K562 (cell line): ENCODE data around the gene ADORA2B. TPM values are rescaled to one million over a fixed set of nuclear protein-coding genes. Genes with fewer than 3 reads are reported as not detected.

Experiments used
- CREB1 ChIP-seq, 2 experiments: sonication (generic) in 1 of 2; formaldehyde crosslinking in 1 of 2; IDR thresholded peaks; 2 replicates each; pipeline versions ENCODE4 v1.6.1 to v1.8.0; 2012 to 2022; ENCODE audit warnings: inconsistent platforms in 1 of 2, mild to moderate bottlenecking in 1 of 2, missing genetic modification reagents in 1 of 2, moderate library complexity in 1 of 2
- ERF ChIP-seq: fragments of 450-650 bp; formaldehyde crosslinking; IDR thresholded peaks from 2 replicates; pipeline ENCODE4 v1.4.0; 2020; ENCODE audit warnings: mild to moderate bottlenecking, mixed read lengths
- ESRRA ChIP-seq: fragments of 450-650 bp; IDR thresholded peaks from 2 replicates; pipeline ENCODE4 v1.6.1; 2014; ENCODE audit warnings: low read depth, mild to moderate bottlenecking, moderate library complexity, borderline replicate concordance
- FOXJ2 ChIP-seq: fragments of 200-800 bp; sonication (Bioruptor generic); IDR thresholded peaks from 2 replicates; pipeline ENCODE4 v1.6.1; 2016; ENCODE audit warnings: missing genetic modification characterization, missing compliant biosample characterization
- MAZ ChIP-seq, 2 experiments: fragments of 450-650 bp in 1 of 2; sonication (generic) in 1 of 2; formaldehyde crosslinking; IDR thresholded peaks in 1 of 2; conservative IDR thresholded peaks in 1 of 2; 2 replicates each; pipeline versions ENCODE4 v1.4.0 to v1.5.0; 2020; ENCODE audit warnings: mild to moderate bottlenecking in 1 of 2, missing genetic modification reagents in 1 of 2
- NR3C1 ChIP-seq: sonication (generic); formaldehyde crosslinking; IDR thresholded peaks from 2 replicates; pipeline ENCODE4 v1.8.1; 2022; ENCODE audit warnings: missing genetic modification reagents
- POLR2AphosphoS2 ChIP-seq: IDR thresholded peaks from 2 replicates; pipeline ENCODE4 v1.6.1; 2012; ENCODE audit warnings: low read length, improper control_type of control experiment
- POLR2AphosphoS5 ChIP-seq: IDR thresholded peaks from 2 replicates; pipeline ENCODE4 v1.6.1; 2011; ENCODE audit warnings: mild to moderate bottlenecking, low read depth, low read length, moderate library complexity; ENCODE audit not compliant: control insufficient read depth, insufficient read depth
- RBM17 ChIP-seq: fragments of 200-400 bp; formaldehyde crosslinking; IDR thresholded peaks from 2 replicates; pipeline ENCODE4 v1.6.1; 2017; ENCODE audit warnings: low read depth, mild to moderate bottlenecking, low read length, borderline replicate concordance
- SAP30 ChIP-seq: fragments of 200-600 bp; sonication (generic); IDR thresholded peaks from 2 replicates; pipeline ENCODE4 v1.6.1; 2012; ENCODE audit warnings: borderline replicate concordance, low read depth, mild to moderate bottlenecking, moderate library complexity, low read length, control low read depth, inconsistent platforms; ENCODE audit not compliant: insufficient read depth, poor library complexity, severe bottlenecking
- TCFL5 ChIP-seq: fragments of 250-450 bp; sonication (Bioruptor Pico); conservative IDR thresholded peaks from 2 replicates; pipeline ENCODE4 v1.6.1; 2021; ENCODE audit warnings: mild to moderate bottlenecking, moderate library complexity, matching md5 sums
- ZC3H11A ChIP-seq: IDR thresholded peaks from 2 replicates; pipeline ENCODE4 v1.6.1; 2012; ENCODE audit warnings: low read depth, low read length, improper control_type of control experiment
- ZNF75A ChIP-seq: fragments of 450-650 bp; formaldehyde crosslinking; IDR thresholded peaks from 2 replicates; pipeline ENCODE4 v1.4.0; 2020; ENCODE audit warnings: mild to moderate bottlenecking
- polyA plus RNA-seq, 8 experiments: library from polyadenylated mRNA; depleted of rRNA in 4 of 8; stranded (reverse) in 5 of 8; unstranded in 3 of 8; fragments of >200 nt; fragmentation: Nextera tagmentation in 2 of 8; fragmentation: Illumina TruSeq in 1 of 8; extraction: Ambion mirVana in 2 of 8; extraction: Trizol in 1 of 8; gene quantifications; 2 replicates each; pipeline versions ENCODE4 v1.2.1 to v1.2.3, GENCODE V29; 2011 to 2014; ENCODE audit warnings: inconsistent platforms in 1 of 8, missing spikeins in 1 of 8
- total RNA-seq, 7 experiments: library from RNA; depleted of rRNA in 6 of 7; stranded (reverse); fragments of >200 nt in 6 of 7; fragmentation: Illumina TruSeq in 2 of 7; extraction: Trizol in 2 of 7; gene quantifications; 2 replicates each; pipeline versions ENCODE4 v1.2.1 to v1.2.3, GENCODE V29; 2011 to 2021; ENCODE audit warnings: low replicate concordance in 1 of 7
- TF ChIP-seq, protein P1 (sequence below): fragments of 450-650 bp; IDR thresholded peaks from 2 replicates; pipeline ENCODE4 v1.6.1; 2017; ENCODE audit warnings: antibody characterized with exemption, mild to moderate bottlenecking
- TF ChIP-seq, protein P2 (sequence below): IDR thresholded peaks from 2 replicates; pipeline ENCODE4 v1.6.1; 2016; ENCODE audit warnings: missing genetic modification characterization, missing compliant biosample characterization
- TF ChIP-seq, protein P3 (sequence below): fragments of 250-450 bp; sonication (Bioruptor Pico); IDR thresholded peaks from 2 replicates; pipeline ENCODE4 v1.4.0; 2020; ENCODE audit warnings: mild to moderate bottlenecking
- TF ChIP-seq, protein P4 (sequence below): fragments of 450-650 bp; formaldehyde crosslinking; IDR thresholded peaks from 2 replicates; pipeline ENCODE4 v1.4.0; 2022; ENCODE audit warnings: missing genetic modification characterization

The ADORA2B gene
- total and polyA plus RNA-seq, 9 of the 15 experiments (the other 6 are each of a cell fraction or from before 2014, with no cell fraction given), result 6.4 to 16.6 (median 10.5) TPM

DNA sequence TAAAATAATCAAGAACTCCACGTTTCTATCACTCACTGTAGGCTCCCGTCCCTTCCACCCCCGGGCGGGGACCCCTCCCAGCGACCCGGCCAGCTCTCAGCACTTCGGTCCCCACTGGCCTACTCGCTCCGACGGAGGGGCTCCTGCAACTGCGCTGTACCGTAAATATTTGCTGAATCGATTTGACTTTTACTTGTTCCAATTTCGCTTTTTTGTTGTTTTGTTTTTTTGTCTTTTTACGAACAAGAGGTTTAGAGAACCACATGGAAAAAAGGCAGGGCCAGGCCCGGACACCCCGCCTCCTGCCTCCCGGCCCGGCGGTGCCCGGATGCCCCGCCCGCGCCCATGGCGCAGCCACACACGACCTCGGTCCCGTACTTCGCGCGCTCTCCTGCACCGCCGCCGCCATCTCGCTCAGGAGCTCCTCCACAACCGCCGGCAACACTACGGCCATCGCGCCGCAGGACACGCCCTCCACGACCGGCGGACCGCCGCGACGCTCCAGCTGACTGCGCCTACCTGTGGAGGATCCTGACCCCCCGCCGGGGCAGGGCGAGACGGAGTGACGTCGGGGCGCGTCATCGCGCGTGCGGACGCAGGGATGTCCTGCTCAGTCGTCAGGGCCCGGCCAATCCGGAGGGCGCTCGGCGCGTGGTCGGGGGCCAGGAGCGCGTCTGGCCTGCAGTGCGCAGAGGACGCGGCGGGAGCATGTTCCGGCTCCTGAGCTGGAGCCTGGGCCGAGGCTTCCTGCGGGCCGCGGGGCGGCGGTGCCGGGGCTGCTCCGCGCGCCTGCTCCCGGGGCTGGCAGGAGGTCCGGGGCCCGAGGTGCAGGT, 54.4 kb downstream of the ADORA2B start, which contains the start of the genes TTC19 and ZSWIM7 (continued):
- TF ChIP-seq, protein P1, sequence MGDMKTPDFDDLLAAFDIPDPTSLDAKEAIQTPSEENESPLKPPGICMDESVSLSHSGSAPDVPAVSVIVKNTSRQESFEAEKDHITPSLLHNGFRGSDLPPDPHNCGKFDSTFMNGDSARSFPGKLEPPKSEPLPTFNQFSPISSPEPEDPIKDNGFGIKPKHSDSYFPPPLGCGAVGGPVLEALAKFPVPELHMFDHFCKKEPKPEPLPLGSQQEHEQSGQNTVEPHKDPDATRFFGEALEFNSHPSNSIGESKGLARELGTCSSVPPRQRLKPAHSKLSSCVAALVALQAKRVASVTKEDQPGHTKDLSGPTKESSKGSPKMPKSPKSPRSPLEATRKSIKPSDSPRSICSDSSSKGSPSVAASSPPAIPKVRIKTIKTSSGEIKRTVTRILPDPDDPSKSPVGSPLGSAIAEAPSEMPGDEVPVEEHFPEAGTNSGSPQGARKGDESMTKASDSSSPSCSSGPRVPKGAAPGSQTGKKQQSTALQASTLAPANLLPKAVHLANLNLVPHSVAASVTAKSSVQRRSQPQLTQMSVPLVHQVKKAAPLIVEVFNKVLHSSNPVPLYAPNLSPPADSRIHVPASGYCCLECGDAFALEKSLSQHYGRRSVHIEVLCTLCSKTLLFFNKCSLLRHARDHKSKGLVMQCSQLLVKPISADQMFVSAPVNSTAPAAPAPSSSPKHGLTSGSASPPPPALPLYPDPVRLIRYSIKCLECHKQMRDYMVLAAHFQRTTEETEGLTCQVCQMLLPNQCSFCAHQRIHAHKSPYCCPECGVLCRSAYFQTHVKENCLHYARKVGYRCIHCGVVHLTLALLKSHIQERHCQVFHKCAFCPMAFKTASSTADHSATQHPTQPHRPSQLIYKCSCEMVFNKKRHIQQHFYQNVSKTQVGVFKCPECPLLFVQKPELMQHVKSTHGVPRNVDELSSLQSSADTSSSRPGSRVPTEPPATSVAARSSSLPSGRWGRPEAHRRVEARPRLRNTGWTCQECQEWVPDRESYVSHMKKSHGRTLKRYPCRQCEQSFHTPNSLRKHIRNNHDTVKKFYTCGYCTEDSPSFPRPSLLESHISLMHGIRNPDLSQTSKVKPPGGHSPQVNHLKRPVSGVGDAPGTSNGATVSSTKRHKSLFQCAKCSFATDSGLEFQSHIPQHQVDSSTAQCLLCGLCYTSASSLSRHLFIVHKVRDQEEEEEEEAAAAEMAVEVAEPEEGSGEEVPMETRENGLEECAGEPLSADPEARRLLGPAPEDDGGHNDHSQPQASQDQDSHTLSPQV, result peak; percentile 73; the same call in 1 of the 2 replicates
- TF ChIP-seq ZNF75A (CRISPR knock-in tag) (no peak), ESRRA (peak; percentile 67; the same call in 1 of the 2 replicates), SAP30 (peak; percentile 74), POLR2AphosphoS5 (peak; percentile 66), MAZ (CRISPR knock-in tag; conservative IDR thresholded peaks at IDR 0.05 in 1 of 2, IDR thresholded peaks at IDR 0.05 in 1 of 2) (peak; percentile 86 to 91), ERF (CRISPR knock-in tag) (peak; percentile 68; the same call in 1 of the 2 replicates), FOXJ2 (0 out of 2 replicates have a peak, but pooled peaks have one; percentile 16), CREB1 (IDR thresholded peaks at IDR 0.05) (peak; percentile 98), CREB1 (CRISPR knock-in tag; IDR thresholded peaks at IDR 0.05) (peak; percentile 98), RBM17 (no peak), ZC3H11A (no peak), NR3C1 (CRISPR knock-in tag) (peak; percentile 56; the same call in 1 of the 2 replicates), TCFL5 (CRISPR knock-in tag) (no peak), POLR2AphosphoS2 (no peak)
- TF ChIP-seq, protein P2, sequence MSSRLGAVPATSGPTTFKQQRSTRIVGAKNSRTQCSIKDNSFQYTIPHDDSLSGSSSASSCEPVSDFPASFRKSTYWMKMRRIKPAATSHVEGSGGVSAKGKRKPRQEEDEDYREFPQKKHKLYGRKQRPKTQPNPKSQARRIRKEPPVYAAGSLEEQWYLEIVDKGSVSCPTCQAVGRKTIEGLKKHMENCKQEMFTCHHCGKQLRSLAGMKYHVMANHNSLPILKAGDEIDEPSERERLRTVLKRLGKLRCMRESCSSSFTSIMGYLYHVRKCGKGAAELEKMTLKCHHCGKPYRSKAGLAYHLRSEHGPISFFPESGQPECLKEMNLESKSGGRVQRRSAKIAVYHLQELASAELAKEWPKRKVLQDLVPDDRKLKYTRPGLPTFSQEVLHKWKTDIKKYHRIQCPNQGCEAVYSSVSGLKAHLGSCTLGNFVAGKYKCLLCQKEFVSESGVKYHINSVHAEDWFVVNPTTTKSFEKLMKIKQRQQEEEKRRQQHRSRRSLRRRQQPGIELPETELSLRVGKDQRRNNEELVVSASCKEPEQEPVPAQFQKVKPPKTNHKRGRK (tag), result no peak
- TF ChIP-seq, protein P3, sequence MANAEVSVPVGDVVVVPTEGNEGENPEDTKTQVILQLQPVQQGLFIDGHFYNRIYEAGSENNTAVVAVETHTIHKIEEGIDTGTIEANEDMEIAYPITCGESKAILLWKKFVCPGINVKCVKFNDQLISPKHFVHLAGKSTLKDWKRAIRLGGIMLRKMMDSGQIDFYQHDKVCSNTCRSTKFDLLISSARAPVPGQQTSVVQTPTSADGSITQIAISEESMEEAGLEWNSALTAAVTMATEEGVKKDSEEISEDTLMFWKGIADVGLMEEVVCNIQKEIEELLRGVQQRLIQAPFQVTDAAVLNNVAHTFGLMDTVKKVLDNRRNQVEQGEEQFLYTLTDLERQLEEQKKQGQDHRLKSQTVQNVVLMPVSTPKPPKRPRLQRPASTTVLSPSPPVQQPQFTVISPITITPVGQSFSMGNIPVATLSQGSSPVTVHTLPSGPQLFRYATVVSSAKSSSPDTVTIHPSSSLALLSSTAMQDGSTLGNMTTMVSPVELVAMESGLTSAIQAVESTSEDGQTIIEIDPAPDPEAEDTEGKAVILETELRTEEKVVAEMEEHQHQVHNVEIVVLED (CRISPR knock-in tag), result peak; percentile 95
- TF ChIP-seq, protein P4, sequence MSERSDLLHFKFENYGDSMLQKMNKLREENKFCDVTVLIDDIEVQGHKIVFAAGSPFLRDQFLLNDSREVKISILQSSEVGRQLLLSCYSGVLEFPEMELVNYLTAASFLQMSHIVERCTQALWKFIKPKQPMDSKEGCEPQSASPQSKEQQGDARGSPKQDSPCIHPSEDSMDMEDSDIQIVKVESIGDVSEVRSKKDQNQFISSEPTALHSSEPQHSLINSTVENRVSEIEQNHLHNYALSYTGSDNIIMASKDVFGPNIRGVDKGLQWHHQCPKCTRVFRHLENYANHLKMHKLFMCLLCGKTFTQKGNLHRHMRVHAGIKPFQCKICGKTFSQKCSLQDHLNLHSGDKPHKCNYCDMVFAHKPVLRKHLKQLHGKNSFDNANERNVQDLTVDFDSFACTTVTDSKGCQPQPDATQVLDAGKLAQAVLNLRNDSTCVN (CRISPR knock-in tag), result no peak
